Fibroblast of lung (primary cell): ENCODE measurements around the gene C1QTNF12. TPM values are rescaled to one million over a fixed set of nuclear protein-coding genes. Genes with fewer than 3 reads are reported as not detected.

Experiments used
- DNase-seq, 2 donors: peaks; one replicate each; pipeline versions ENCODE4 v3.0.0 to v3.0.0-alpha.2; 2010; ENCODE audit warnings: low read depth in 2 of 2
- H2AFZ ChIP-seq: 2 replicates; pipeline ENCODE4 v1.5.1; 2012; ENCODE audit warnings: low read length, control low read depth, inconsistent platforms
- H3K27ac ChIP-seq: 2 replicates; pipeline ENCODE4 v1.5.1; 2011; ENCODE audit warnings: low read length, control low read depth; ENCODE audit not compliant: insufficient read depth
- H3K27me3 ChIP-seq: 2 replicates; pipeline ENCODE4 v1.5.1; 2011; ENCODE audit warnings: mild to moderate bottlenecking, low read length; ENCODE audit not compliant: control insufficient read depth, insufficient read depth
- H3K36me3 ChIP-seq: 2 replicates; pipeline ENCODE4 v1.5.1; 2011; ENCODE audit warnings: low read length; ENCODE audit not compliant: control insufficient read depth, insufficient read depth
- H3K4me1 ChIP-seq: 2 replicates; pipeline ENCODE4 v1.5.1; 2011; ENCODE audit warnings: low read length; ENCODE audit not compliant: control insufficient read depth, insufficient read depth; ENCODE audit errors: extremely low read depth
- H3K4me2 ChIP-seq: 2 replicates; pipeline ENCODE4 v1.5.1; 2011; ENCODE audit warnings: low read length, control low read depth; ENCODE audit not compliant: insufficient read depth; ENCODE audit errors: extremely low read depth
- H3K4me3 ChIP-seq, 4 experiments: fragments of 200-600 bp in 1 of 4; sonication (generic) in 1 of 4; replicated peaks in 1 of 4; 2 replicates each; pipeline ENCODE4 v1.5.1; 2011 to 2016; ENCODE audit warnings: low read length in 4 of 4, low read depth in 3 of 4, mild to moderate bottlenecking in 3 of 4, control low read depth in 2 of 4, inconsistent platforms in 1 of 4, mixed read lengths in 1 of 4; ENCODE audit not compliant: insufficient read depth in 1 of 4; ENCODE audit errors: control extremely low read depth in 1 of 4
- H3K79me2 ChIP-seq: 2 replicates; pipeline ENCODE4 v1.5.1; 2012; ENCODE audit warnings: mild to moderate bottlenecking, low read length, inconsistent platforms; ENCODE audit not compliant: control insufficient read depth, insufficient read depth
- H3K9ac ChIP-seq: 2 replicates; pipeline ENCODE4 v1.5.1; 2011; ENCODE audit warnings: mild to moderate bottlenecking, low read length, control low read depth; ENCODE audit not compliant: insufficient read depth
- H3K9me3 ChIP-seq: 2 replicates; pipeline ENCODE4 v1.5.1; 2012; ENCODE audit warnings: low read depth, low read length; ENCODE audit not compliant: control insufficient read depth, insufficient read depth
- H4K20me1 ChIP-seq: 2 replicates; pipeline ENCODE4 v1.5.1; 2011; ENCODE audit warnings: low read length; ENCODE audit not compliant: control insufficient read depth, insufficient read depth; ENCODE audit errors: extremely low read depth
- CTCF ChIP-seq, 2 donors: IDR thresholded peaks in 1 of 2; conservative IDR thresholded peaks in 1 of 2; 1 replicate in 1 of 2; 2 replicates in 1 of 2; pipeline ENCODE4 v1.5.1; 2011 to 2012; ENCODE audit warnings: low read length in 2 of 2, control low read depth in 1 of 2, inconsistent platforms in 1 of 2, low read depth in 1 of 2, mild to moderate bottlenecking in 1 of 2
- EZH2 ChIP-seq: IDR thresholded peaks from 2 replicates; pipeline ENCODE4 v1.5.1; 2012; ENCODE audit warnings: low read length, control low read depth, mild to moderate bottlenecking; ENCODE audit errors: missing control alignments
- polyA minus RNA-seq: library from RNA; depleted of rRNA, polyadenylated mRNA; stranded (reverse); fragments of >200 nt; gene quantifications from 2 replicates; pipeline ENCODE4 v1.2.3, GENCODE V29; 2011; ENCODE audit warnings: low replicate concordance
- polyA plus RNA-seq, 2 donors: library from polyadenylated mRNA; depleted of rRNA in 1 of 2; stranded (reverse) in 1 of 2; unstranded in 1 of 2; fragments of >200 nt; gene quantifications; 2 replicates each; pipeline ENCODE4 v1.2.1, GENCODE V29; 2011 to 2012; ENCODE audit warnings: missing spikeins in 1 of 2
- total RNA-seq: library from RNA; depleted of rRNA; stranded (reverse); fragments of >200 nt; gene quantifications from 2 replicates; pipeline ENCODE4 v1.2.1, GENCODE V29; 2014

C1QTNF12 gene
- 1.0 and 4.1 TPM in 2 replicates for total RNA-seq
- 0.27 and 0.60 TPM in 2 replicates for polyA plus RNA-seq
- polyA plus RNA-seq (2012) = 1.1 and 3.0 TPM in 2 replicates
- polyA minus RNA-seq = 0.59 TPM in 1 of 2 replicates, not detected in the other

GRCh38 chr1:1246577-1247340 lies at the start of gene C1QTNF12:
TSS of gene C1QTNF12 (minus strand) at chr1:1246722. CDS start at chr1:1246690, 32 bp downstream.
- Histone ChIP-seq H2AFZ (no peak within 1 kb of the TSS), H3K4me3 (no peak within 1 kb of the TSS), H3K27ac (no peak within 1 kb of the TSS), H3K36me3 (no peaks in the 10 kb centered on the region), H3K4me2 (no peak within 1 kb of the TSS), H4K20me1 (no peaks in the 10 kb centered on the region), H3K9ac (no peak within 1 kb of the TSS), H3K9me3 (no peaks in the 10 kb centered on the region), H3K27me3 (no peaks in the 10 kb centered on the region), H3K4me1 (no peaks in the 10 kb centered on the region), H3K79me2 (no peaks in the 10 kb centered on the region)
- DNase-seq = no peak
- TF ChIP-seq EZH2 (no peak), CTCF (conservative IDR thresholded peaks at IDR 0.05 in 1 of 2, IDR thresholded peaks at IDR 0.05 in 1 of 2; ENCODE audit: low read depth in 1 of 2, low read length in 2 of 2) (no peak)

GRCh38 chr1:1295154-1295923 lies 48.8 kb upstream of the C1QTNF12 start:
- DNase-seq = no peak
- Histone ChIP-seq H3K27ac (no peak overlapping the region), H3K4me3 (no peak overlapping the region), H3K9ac (no peak overlapping the region), H2AFZ (no peak overlapping the region), H3K27me3 (no peaks in the 10 kb centered on the region), H3K4me1 (no peaks in the 10 kb centered on the region), H3K79me2 (no peaks in the 10 kb centered on the region), H4K20me1 (no peaks in the 10 kb centered on the region), H3K9me3 (no peaks in the 10 kb centered on the region), H3K36me3 (peaks cover 35% of the 10 kb centered on the region), H3K4me2 (no peak overlapping the region)
- TF ChIP-seq EZH2 (no peak), CTCF (conservative IDR thresholded peaks at IDR 0.05 in 1 of 2, IDR thresholded peaks at IDR 0.05 in 1 of 2; ENCODE audit: low read depth in 1 of 2, low read length in 2 of 2) (no peak)

GRCh38 chr1:1294250-1294890 lies 47.8 kb upstream of the C1QTNF12 start:
- H3K79me2 ChIP-seq = no peaks in the 10 kb centered on the region
- H3K27me3 ChIP-seq = no peaks in the 10 kb centered on the region
- H3K4me2 ChIP-seq = no peak overlapping the region
- H3K36me3 ChIP-seq = peaks cover 29% of the 10 kb centered on the region
- no peak overlapping the region for H3K9ac ChIP-seq
- H3K4me1 ChIP-seq = no peaks in the 10 kb centered on the region
- no peak overlapping the region for H3K27ac ChIP-seq
- no peaks in the 10 kb centered on the region for H4K20me1 ChIP-seq
- no peak overlapping the region for H2AFZ ChIP-seq
- H3K4me3 ChIP-seq = no peak overlapping the region
- H3K9me3 ChIP-seq = no peaks in the 10 kb centered on the region
- TF ChIP-seq CTCF (conservative IDR thresholded peaks at IDR 0.05 in 1 of 2, IDR thresholded peaks at IDR 0.05 in 1 of 2; ENCODE audit: low read depth in 1 of 2, low read length in 2 of 2) (no peak), EZH2 (no peak)
- no peak for DNase-seq
